GM12872 (cell line): ENCODE data around the gene HEATR5A.

Experiments
- CTCF ChIP-seq: IDR thresholded peaks from 3 replicates; pipeline ENCODE4 v1.5.1; 2011; ENCODE audit warnings: low read depth, mild to moderate bottlenecking, low read length, moderate library complexity; ENCODE audit not compliant: insufficient read depth

Gene HEATR5A

GRCh38 chr14:31280132-31280870, 140.0 kb downstream of the HEATR5A start:
- TF ChIP-seq CTCF = no peak

GRCh38 chr14:31278883-31279282, 141.5 kb downstream of the HEATR5A start:
- TF ChIP-seq CTCF = no peak

- no peak for TF ChIP-seq CTCF
Measured at GRCh38 chr14:31277085-31277484, 143.3 kb downstream of the HEATR5A start.

- TF ChIP-seq CTCF = no peak
Measured at GRCh38 chr14:31275731-31276130, 144.6 kb downstream of the HEATR5A start.

- no peak for TF ChIP-seq CTCF
Measured at GRCh38 chr14:31271648-31272047, 148.7 kb downstream of the HEATR5A start.

GRCh38 chr14:31270196-31270772, 150.1 kb downstream of the HEATR5A start:
- peak; percentile 57 for TF ChIP-seq CTCF

GRCh38 chr14:31269634-31270195, 150.6 kb downstream of the HEATR5A start:
- no peak for TF ChIP-seq CTCF
